Measurements from ENCODE around the gene FADS1. TPM values are rescaled to one million over a fixed set of nuclear protein-coding genes. Genes with fewer than 3 reads are reported as not detected.

The FADS1 gene
- total and polyA plus RNA-seq, 2 experiments from 2014 or later = 74.9 to 119 TPM

DNA sequence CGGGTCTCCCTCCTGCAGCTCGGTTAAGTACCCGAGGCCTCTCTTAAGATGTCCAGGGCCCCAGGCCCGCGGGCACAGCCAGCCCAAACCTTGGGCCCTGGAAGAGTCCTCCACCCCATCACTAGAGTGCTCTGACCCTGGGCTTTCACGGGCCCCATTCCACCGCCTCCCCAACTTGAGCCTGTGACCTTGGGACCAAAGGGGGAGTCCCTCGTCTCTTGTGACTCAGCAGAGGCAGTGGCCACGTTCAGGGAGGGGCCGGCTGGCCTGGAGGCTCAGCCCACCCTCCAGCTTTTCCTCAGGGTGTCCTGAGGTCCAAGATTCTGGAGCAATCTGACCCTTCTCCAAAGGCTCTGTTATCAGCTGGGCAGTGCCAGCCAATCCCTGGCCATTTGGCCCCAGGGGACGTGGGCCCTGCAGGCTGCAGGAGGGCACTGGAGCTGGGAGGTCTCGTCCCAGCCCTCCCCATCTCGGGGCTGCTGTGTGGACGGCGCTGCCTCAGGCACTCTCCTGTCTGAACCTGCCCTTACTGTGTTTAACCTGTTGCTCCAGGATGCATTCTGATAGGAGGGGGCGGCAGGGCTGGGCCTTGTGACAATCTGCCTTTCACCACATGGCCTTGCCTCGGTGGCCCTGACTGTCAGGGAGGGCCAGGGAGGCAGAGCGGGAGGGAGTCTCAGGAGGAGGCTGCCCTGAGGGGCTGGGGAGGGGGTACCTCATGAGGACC, 49.6 kb upstream of the FADS1 start (continued):
- no peak for TF ChIP-seq CTCF (conservative IDR thresholded peaks at IDR 0.05; ENCODE audit: low read depth in 2 of 2)

DNA sequence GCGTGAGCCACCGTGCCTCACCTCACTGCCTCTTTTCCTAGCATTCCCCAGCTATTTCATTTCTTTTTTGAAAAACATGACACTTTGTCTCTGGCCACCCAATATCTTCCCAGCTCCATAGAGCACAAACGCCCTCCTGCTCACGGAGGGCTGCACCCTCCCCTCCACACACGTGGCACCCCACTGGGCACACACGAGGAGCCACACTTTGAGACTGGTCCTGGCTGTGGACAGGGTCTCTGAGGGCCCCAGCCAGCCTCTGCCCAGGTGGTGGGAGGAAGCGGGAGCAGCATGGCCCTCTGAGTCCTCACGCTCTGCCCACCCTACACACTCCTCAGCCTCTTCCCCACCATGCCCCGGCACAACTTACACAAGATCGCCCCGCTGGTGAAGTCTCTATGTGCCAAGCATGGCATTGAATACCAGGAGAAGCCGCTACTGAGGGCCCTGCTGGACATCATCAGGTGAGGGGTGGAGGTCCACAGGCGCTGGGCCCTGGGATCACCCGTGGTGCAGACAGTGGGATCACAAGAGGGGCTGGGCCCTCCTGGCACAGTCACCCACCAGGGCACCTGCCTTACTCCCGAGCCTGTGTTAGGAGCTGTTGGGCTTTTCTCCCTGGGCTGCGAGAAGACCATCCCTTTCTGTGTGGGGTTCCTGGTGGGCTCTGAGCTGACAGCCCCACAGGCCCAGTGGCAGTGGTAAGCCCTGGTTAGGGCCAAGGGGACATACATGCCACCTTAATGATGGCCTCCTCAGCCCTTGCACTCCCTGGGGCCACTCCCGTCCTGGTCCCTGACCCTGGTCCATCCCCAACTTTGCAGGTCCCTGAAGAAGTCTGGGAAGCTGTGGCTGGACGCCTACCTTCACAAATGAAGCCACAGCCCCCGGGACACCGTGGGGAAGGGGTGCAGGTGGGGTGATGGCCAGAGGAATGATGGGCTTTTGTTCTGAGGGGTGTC, 48.3 kb upstream of the FADS1 start:
- Mint-ChIP-seq H3K4me1 (peaks cover 11% of the 10 kb centered on the region), H3K4me3 (no peak overlapping the region), H3K9me3 (no peaks in the 10 kb centered on the region; the same call in 2 of the 3 replicates), H3K36me3 (ENCODE audit: low read depth) (peaks cover 53% of the 10 kb centered on the region), H3K27me3 (ENCODE audit: insufficient read depth, low read depth, poor library complexity) (peaks cover 4% of the 10 kb centered on the region), H3K27ac (no peak overlapping the region)
- H4K20me1 ChIP-seq (replicated peaks; ENCODE audit: insufficient read depth) = peaks cover 2% of the 10 kb centered on the region; the same call in 1 of the 2 replicates
- H3K36me3 ChIP-seq (ENCODE audit: insufficient read depth) = peaks cover 15% of the 10 kb centered on the region
- H3K79me2 ChIP-seq (replicated peaks; ENCODE audit: insufficient read depth) = no peaks in the 10 kb centered on the region
- no peak overlapping the region for H3K4me3 ChIP-seq
- no peak overlapping the region for H2AFZ ChIP-seq
- no peak for DNase-seq (ENCODE audit: low spot score)
- ATAC-seq = no peak
- H3K9me2 ChIP-seq (ENCODE audit: insufficient read depth) = no peaks in the 10 kb centered on the region
- no peak overlapping the region for H3K4me2 ChIP-seq
- peaks cover 11% of the 10 kb centered on the region for H3F3A ChIP-seq (replicated peaks; ENCODE audit: low read depth)
- H3K27ac ChIP-seq (ENCODE audit: low read depth) = no peak overlapping the region
- H3K4me1 ChIP-seq (ENCODE audit: insufficient read depth) = 0 out of 2 replicates have a peak, but pooled peaks cover 3% of the 10 kb centered on the region
- H3K27me3 ChIP-seq (ENCODE audit: insufficient read depth) = no peaks in the 10 kb centered on the region
- TF ChIP-seq, protein P1, sequence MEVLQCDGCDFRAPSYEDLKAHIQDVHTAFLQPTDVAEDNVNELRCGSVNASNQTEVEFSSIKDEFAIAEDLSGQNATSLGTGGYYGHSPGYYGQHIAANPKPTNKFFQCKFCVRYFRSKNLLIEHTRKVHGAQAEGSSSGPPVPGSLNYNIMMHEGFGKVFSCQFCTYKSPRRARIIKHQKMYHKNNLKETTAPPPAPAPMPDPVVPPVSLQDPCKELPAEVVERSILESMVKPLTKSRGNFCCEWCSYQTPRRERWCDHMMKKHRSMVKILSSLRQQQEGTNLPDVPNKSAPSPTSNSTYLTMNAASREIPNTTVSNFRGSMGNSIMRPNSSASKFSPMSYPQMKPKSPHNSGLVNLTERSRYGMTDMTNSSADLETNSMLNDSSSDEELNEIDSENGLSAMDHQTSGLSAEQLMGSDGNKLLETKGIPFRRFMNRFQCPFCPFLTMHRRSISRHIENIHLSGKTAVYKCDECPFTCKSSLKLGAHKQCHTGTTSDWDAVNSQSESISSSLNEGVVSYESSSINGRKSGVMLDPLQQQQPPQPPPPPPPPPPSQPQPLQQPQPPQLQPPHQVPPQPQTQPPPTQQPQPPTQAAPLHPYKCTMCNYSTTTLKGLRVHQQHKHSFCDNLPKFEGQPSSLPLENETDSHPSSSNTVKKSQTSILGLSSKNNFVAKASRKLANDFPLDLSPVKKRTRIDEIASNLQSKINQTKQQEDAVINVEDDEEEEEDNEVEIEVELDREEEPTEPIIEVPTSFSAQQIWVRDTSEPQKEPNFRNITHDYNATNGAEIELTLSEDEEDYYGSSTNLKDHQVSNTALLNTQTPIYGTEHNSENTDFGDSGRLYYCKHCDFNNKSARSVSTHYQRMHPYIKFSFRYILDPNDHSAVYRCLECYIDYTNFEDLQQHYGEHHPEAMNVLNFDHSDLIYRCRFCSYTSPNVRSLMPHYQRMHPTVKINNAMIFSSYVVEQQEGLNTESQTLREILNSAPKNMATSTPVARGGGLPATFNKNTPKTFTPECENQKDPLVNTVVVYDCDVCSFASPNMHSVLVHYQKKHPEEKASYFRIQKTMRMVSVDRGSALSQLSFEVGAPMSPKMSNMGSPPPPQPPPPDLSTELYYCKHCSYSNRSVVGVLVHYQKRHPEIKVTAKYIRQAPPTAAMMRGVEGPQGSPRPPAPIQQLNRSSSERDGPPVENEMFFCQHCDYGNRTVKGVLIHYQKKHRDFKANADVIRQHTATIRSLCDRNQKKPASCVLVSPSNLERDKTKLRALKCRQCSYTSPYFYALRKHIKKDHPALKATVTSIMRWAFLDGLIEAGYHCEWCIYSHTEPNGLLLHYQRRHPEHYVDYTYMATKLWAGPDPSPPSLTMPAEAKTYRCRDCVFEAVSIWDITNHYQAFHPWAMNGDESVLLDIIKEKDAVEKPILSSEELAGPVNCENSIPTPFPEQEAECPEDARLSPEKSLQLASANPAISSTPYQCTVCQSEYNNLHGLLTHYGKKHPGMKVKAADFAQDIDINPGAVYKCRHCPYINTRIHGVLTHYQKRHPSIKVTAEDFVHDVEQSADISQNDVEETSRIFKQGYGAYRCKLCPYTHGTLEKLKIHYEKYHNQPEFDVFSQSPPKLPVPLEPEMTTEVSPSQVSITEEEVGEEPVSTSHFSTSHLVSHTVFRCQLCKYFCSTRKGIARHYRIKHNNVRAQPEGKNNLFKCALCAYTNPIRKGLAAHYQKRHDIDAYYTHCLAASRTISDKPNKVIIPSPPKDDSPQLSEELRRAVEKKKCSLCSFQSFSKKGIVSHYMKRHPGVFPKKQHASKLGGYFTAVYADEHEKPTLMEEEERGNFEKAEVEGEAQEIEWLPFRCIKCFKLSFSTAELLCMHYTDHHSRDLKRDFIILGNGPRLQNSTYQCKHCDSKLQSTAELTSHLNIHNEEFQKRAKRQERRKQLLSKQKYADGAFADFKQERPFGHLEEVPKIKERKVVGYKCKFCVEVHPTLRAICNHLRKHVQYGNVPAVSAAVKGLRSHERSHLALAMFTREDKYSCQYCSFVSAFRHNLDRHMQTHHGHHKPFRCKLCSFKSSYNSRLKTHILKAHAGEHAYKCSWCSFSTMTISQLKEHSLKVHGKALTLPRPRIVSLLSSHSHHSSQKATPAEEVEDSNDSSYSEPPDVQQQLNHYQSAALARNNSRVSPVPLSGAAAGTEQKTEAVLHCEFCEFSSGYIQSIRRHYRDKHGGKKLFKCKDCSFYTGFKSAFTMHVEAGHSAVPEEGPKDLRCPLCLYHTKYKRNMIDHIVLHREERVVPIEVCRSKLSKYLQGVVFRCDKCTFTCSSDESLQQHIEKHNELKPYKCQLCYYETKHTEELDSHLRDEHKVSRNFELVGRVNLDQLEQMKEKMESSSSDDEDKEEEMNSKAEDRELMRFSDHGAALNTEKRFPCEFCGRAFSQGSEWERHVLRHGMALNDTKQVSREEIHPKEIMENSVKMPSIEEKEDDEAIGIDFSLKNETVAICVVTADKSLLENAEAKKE (CRISPR knock-in tag; IDR thresholded peaks at IDR 0.05) = no peak
- TF ChIP-seq, protein P2, sequence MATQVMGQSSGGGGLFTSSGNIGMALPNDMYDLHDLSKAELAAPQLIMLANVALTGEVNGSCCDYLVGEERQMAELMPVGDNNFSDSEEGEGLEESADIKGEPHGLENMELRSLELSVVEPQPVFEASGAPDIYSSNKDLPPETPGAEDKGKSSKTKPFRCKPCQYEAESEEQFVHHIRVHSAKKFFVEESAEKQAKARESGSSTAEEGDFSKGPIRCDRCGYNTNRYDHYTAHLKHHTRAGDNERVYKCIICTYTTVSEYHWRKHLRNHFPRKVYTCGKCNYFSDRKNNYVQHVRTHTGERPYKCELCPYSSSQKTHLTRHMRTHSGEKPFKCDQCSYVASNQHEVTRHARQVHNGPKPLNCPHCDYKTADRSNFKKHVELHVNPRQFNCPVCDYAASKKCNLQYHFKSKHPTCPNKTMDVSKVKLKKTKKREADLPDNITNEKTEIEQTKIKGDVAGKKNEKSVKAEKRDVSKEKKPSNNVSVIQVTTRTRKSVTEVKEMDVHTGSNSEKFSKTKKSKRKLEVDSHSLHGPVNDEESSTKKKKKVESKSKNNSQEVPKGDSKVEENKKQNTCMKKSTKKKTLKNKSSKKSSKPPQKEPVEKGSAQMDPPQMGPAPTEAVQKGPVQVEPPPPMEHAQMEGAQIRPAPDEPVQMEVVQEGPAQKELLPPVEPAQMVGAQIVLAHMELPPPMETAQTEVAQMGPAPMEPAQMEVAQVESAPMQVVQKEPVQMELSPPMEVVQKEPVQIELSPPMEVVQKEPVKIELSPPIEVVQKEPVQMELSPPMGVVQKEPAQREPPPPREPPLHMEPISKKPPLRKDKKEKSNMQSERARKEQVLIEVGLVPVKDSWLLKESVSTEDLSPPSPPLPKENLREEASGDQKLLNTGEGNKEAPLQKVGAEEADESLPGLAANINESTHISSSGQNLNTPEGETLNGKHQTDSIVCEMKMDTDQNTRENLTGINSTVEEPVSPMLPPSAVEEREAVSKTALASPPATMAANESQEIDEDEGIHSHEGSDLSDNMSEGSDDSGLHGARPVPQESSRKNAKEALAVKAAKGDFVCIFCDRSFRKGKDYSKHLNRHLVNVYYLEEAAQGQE (IDR thresholded peaks at IDR 0.05; ENCODE audit: unreplicated experiment) = no peak
- TF ChIP-seq CREB1 (CRISPR knock-in tag; IDR thresholded peaks at IDR 0.05; ENCODE audit: low read depth) (no peak), EZH2phosphoT487 (IDR thresholded peaks at IDR 0.05; ENCODE audit: unreplicated experiment) (no peak), EZH2 (IDR thresholded peaks at IDR 0.05; ENCODE audit: low read depth, unreplicated experiment) (no peak), JUNB (IDR thresholded peaks at IDR 0.05; ENCODE audit: unreplicated experiment) (no peak), POLR2AphosphoS5 (IDR thresholded peaks at IDR 0.05; ENCODE audit: low read depth) (no peak), ETS1 (IDR thresholded peaks at IDR 0.05) (no peak)
